HUES64 (cell line): ENCODE data around the gene GTF3C2. TPM values are rescaled to one million over a fixed set of nuclear protein-coding genes. Genes with fewer than 3 reads are reported as not detected.

Experiments
- H3K27ac ChIP-seq: 2 replicates; pipeline ENCODE4 v1.7.0; 2013; ENCODE audit warnings: low read depth, low read length, inconsistent platforms
- H3K27me3 ChIP-seq: 2 replicates; pipeline ENCODE4 v1.6.1; 2013; ENCODE audit warnings: mild to moderate bottlenecking, low read length; ENCODE audit not compliant: insufficient read depth
- H3K36me3 ChIP-seq: 2 replicates; pipeline ENCODE4 v1.6.1; 2013; ENCODE audit warnings: mild to moderate bottlenecking, low read length; ENCODE audit not compliant: insufficient read depth
- H3K4me1 ChIP-seq: 2 replicates; pipeline ENCODE4 v1.6.1; 2013; ENCODE audit warnings: mild to moderate bottlenecking, low read length, moderate library complexity; ENCODE audit not compliant: insufficient read depth
- H3K4me3 ChIP-seq: 2 replicates; pipeline ENCODE4 v1.5.1; 2013; ENCODE audit warnings: mild to moderate bottlenecking, low read length, moderate library complexity
- H3K9ac ChIP-seq: 2 replicates; pipeline ENCODE4 v1.6.1; 2013; ENCODE audit warnings: mild to moderate bottlenecking, low read depth, low read length
- H3K9me3 ChIP-seq: 2 replicates; pipeline ENCODE4 v1.6.1; 2013; ENCODE audit warnings: low read depth, low read length; ENCODE audit not compliant: insufficient read depth
- WGBS: fragments of 150-250, 120-280 bp; methylation state at CpG from one replicate; pipeline ENCODE4 v1.1.7; 2013; ENCODE audit warnings: missing lambda C conversion rate; 5-methylcytosine and 5-hydroxymethylcytosine counted together
- polyA plus RNA-seq, 2 experiments: library from polyadenylated mRNA; stranded (reverse); fragments of 50-300 nt; gene quantifications; one replicate each; pipeline ENCODE4 v1.2.3, GENCODE V29; 2013

GTF3C2 gene
- polyA plus RNA-seq (2013, experiment 1 of 2) = 99.3 TPM
- 90.5 TPM for polyA plus RNA-seq (2013, experiment 2 of 2)

- Histone ChIP-seq H3K4me3 (peak within 1 kb of the TSS; percentile 76), H3K4me1 (peaks cover 19% of the 10 kb centered on the region), H3K36me3 (peaks cover 6% of the 10 kb centered on the region), H3K27me3 (no peaks in the 10 kb centered on the region), H3K9me3 (no peaks in the 10 kb centered on the region), H3K27ac (peak within 1 kb of the TSS; percentile 95), H3K9ac (peak within 1 kb of the TSS; percentile 94)
- WGBS = under 1% methylated on average over 67 of the region's 67 CpGs
These were observed at the start of gene GTF3C2 for GRCh38 chr2:27356382-27357181. Gene GTF3C2, minus strand, starts transcription at chr2:27356764. Its CDS starts 13,210 bp downstream, at chr2:27343554.

DNA sequence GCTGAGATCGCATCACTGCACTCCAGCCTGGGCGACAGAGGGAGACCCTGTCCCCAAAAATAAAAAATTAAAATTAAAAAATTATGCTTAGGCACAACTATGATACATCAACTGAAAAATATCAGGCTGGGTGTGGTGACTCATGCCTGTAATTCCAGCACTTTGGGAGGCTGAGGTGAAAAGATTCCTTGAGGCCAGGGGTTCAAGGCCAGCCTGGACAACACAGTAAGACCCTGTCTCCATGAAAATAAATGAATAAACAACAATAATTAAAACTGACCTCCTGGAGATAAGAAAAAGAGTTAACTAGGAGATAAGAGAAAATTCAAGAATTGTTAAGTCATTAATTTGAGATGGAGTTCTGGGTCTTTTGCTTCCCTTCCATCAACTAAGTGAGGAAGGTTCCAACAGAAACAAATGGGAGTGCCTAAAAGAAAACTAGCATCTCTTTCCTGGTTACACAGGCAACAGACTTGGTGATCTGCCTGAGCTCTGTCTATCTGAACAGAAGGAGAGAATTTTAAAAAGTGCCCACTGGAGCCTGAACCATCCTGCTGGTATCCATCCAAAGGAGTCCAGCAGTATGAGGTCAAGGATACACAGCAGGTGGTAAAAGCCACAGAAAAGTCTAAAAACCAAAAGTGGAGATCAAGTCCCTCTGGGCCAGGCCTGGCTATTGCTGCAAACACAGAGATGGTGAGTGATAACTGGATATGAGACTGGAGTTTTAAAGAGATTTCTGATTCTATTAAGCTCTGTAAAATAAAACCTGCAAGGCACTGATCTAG, 44.0 kb upstream of the GTF3C2 start:
- Histone ChIP-seq H3K9ac (no peak overlapping the region), H3K4me3 (no peak overlapping the region), H3K4me1 (no peaks in the 10 kb centered on the region), H3K27me3 (no peaks in the 10 kb centered on the region), H3K27ac (no peak overlapping the region), H3K9me3 (no peaks in the 10 kb centered on the region), H3K36me3 (peaks cover 25% of the 10 kb centered on the region; the same call in 1 of the 2 replicates)
- whole genome bisulfite sequencing = 100% methylated on average over 1 of the region's 2 CpGs

GRCh38 chr2:27398962-27399361, 42.4 kb upstream of the GTF3C2 start:
- Histone ChIP-seq H3K36me3 (peaks cover 19% of the 10 kb centered on the region; the same call in 1 of the 2 replicates), H3K9me3 (no peaks in the 10 kb centered on the region), H3K9ac (no peak overlapping the region), H3K4me3 (no peak overlapping the region), H3K27ac (no peak overlapping the region), H3K4me1 (no peaks in the 10 kb centered on the region), H3K27me3 (no peaks in the 10 kb centered on the region)
- 97% methylated on average over 5 of the region's 5 CpGs for WGBS

DNA sequence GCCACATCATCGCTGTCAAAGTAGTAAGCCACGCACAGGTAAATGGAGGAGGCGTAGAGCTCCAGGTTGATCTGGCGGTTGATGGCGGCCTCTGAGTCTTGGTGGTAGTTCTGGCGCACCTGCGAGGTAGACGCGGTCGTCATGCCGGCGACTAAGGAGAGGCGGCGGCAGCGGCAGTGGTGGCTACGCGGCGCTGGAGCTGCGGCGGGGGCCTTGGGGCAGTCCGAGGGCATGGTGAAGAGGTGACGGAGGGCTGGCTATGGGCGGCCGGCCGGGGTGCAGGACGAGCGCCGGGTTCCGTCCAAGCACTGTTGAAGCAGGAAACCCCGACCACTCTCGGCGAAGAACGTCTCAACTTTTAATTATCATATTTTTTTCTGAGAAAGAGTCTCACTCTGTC, 36.7 kb upstream of the GTF3C2 start:
- Histone ChIP-seq H3K27me3 (no peaks in the 10 kb centered on the region), H3K4me3 (no peak overlapping the region), H3K4me1 (no peaks in the 10 kb centered on the region), H3K9ac (no peak overlapping the region), H3K9me3 (no peaks in the 10 kb centered on the region), H3K36me3 (peaks cover 15% of the 10 kb centered on the region; the same call in 1 of the 2 replicates), H3K27ac (no peak overlapping the region)
- WGBS = 97% methylated on average over 33 of the region's 33 CpGs

GRCh38 chr2:27390822-27391679, 34.5 kb upstream of the GTF3C2 start:
- Histone ChIP-seq H3K27ac (no peak overlapping the region), H3K36me3 (peaks cover 25% of the 10 kb centered on the region), H3K4me3 (no peak overlapping the region), H3K9me3 (no peaks in the 10 kb centered on the region), H3K4me1 (no peaks in the 10 kb centered on the region), H3K27me3 (no peaks in the 10 kb centered on the region), H3K9ac (no peak overlapping the region)
- WGBS = 96% methylated on average over 9 of the region's 9 CpGs

DNA sequence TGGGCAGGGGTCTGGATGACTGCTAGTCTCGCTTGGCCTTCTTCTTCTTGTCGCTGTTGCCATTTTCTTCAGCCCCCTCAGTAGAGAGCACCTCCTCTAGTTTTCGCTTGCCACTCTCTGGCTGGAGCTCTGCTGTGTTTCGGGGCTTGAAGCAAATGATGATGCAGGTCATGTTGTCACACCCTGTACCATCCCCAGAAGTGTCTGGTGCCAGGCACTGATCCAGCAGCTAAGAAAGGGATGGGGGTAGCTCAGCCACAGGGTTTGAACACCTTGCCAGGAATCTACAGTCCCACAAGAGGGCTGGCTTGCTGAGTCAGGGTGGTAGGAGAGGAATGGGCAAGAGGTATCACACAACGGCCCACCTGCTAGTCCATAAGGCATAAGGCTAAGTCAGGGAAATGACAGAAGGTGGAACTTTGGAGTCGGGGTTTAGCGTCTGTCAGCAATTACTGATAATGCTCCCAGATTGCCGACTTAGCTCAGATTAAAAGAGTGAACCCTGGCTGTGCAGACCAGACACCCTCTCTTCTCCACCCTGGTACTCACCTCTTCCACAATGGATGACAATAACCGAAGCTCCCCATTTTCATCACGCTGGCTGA, 25.1 kb upstream of the GTF3C2 start:
- 95% methylated on average over 10 of the region's 10 CpGs for WGBS
- peaks cover 10% of the 10 kb centered on the region; the same call in 1 of the 2 replicates for H3K4me1 ChIP-seq
- H3K9ac ChIP-seq = peak overlapping the region; percentile 90
- H3K4me3 ChIP-seq = no peak overlapping the region; the same call in 1 of the 2 replicates
- H3K27me3 ChIP-seq = no peaks in the 10 kb centered on the region
- no peaks in the 10 kb centered on the region for H3K9me3 ChIP-seq
- H3K36me3 ChIP-seq = peaks cover 79% of the 10 kb centered on the region
- peak overlapping the region; percentile 94; the same call in 1 of the 2 replicates for H3K27ac ChIP-seq

DNA sequence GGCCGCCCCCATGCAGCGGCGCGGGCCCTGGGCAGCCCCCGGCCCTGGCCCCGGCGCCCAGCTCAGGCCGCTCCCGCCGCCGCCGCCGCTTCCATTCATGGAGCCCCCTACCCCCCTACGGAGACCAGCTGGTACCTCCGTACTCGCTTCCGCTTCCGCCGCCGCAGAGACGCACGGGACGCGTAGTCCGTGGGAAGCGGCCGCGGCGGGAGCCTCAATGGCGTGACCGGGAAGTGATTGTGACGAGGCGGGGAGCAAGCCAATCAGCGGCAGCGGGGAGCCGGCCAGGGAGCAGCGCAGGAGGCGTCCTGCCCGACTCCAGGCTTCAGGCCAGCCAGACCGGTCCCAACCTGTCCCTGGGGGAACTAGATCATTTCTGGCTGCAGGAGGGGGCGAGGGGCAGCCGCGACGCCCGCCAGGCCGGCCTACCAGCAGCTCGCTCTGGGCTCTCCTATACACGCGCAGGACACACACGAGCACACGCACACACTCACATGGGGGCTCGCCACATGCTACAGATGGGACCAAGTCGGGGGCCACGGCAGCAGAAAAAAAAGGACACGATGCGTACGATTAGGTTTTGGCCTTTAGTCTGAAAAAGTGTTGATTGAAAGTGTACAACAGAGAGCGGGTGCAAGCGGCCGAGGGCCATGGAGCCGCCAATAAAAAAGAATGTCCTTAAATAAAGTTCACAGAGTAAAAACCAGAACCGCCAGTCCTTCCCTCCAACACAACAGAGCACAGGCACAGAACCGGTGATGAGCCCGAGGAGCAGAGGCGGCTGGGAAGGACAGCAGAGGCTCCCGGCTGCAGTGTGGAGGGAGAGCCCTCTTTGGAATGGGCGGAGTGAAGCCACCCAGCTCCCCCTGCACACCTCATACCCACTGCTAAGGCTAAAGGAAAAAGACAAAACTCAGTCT, 24.3 kb upstream of the GTF3C2 start, which contains the start of gene ZNF513:
TSS of gene ZNF513 (minus strand) at position 109 of the 920 bp plus-strand sequence. CDS start 208 bp downstream, outside the sequence.
- Histone ChIP-seq H3K36me3 (peaks cover 81% of the 10 kb centered on the region), H3K9ac (peak within 1 kb of the TSS; percentile 90), H3K9me3 (no peaks in the 10 kb centered on the region), H3K27me3 (no peaks in the 10 kb centered on the region), H3K4me1 (peaks cover 10% of the 10 kb centered on the region; the same call in 1 of the 2 replicates), H3K27ac (peak within 1 kb of the TSS; percentile 94), H3K4me3 (peak within 1 kb of the TSS; percentile 90)
- WGBS = 23% methylated on average over 66 of the region's 67 CpGs

GRCh38 chr2:27379836-27380625, 23.5 kb upstream of the GTF3C2 start:
- H3K4me3 ChIP-seq = peak overlapping the region; percentile 90
- peaks cover 81% of the 10 kb centered on the region for H3K36me3 ChIP-seq
- H3K4me1 ChIP-seq = peaks cover 10% of the 10 kb centered on the region; the same call in 1 of the 2 replicates
- 3% methylated on average over 35 of the region's 35 CpGs for WGBS
- peak overlapping the region; percentile 94 for H3K27ac ChIP-seq
- no peaks in the 10 kb centered on the region for H3K9me3 ChIP-seq
- H3K27me3 ChIP-seq = no peaks in the 10 kb centered on the region
- peak overlapping the region; percentile 90 for H3K9ac ChIP-seq

DNA sequence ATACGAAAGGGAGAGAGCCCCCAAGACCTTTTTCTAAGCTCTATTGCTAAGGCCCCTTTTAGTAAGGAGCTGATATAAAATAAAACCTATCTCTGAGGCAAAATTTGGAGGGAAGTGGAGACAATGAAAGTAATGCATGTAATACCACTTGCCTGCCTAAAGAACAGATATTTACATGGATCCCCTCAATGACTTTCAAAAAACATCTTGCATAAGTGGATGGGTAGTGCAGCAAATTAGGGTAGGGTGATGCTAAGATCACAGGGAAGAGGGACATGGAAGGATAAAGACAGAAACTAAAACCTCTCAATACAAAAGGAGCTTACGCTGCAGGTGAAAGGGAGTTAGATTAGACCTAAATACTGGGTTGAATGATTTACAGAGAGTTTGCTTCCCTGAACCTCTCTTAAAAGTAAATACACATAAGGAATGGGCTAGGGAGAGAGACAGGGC, 22.8 kb upstream of the GTF3C2 start:
- Histone ChIP-seq H3K4me3 (peak overlapping the region; percentile 90), H3K9ac (peak overlapping the region; percentile 90), H3K27me3 (no peaks in the 10 kb centered on the region), H3K4me1 (peaks cover 10% of the 10 kb centered on the region; the same call in 1 of the 2 replicates), H3K36me3 (peaks cover 81% of the 10 kb centered on the region), H3K27ac (peak overlapping the region; percentile 94), H3K9me3 (no peaks in the 10 kb centered on the region)
- 100% methylated on average over 1 of the region's 2 CpGs for WGBS
